Stimulated activated CD8-positive, alpha-beta memory T cell treated with anti-CD3 and anti-CD28 coated beads, Interleukin-12 subunit alpha, Interleukin-12 subunit beta, amount 100 ng/mL, for 4 hours (primary cell): ENCODE results near the gene HHIP.

Experiments
- DNase-seq: peaks from one replicate; pipeline ENCODE4 v3.0.0-alpha.2; 2020; ENCODE audit warnings: low read depth

Gene HHIP, protein sequence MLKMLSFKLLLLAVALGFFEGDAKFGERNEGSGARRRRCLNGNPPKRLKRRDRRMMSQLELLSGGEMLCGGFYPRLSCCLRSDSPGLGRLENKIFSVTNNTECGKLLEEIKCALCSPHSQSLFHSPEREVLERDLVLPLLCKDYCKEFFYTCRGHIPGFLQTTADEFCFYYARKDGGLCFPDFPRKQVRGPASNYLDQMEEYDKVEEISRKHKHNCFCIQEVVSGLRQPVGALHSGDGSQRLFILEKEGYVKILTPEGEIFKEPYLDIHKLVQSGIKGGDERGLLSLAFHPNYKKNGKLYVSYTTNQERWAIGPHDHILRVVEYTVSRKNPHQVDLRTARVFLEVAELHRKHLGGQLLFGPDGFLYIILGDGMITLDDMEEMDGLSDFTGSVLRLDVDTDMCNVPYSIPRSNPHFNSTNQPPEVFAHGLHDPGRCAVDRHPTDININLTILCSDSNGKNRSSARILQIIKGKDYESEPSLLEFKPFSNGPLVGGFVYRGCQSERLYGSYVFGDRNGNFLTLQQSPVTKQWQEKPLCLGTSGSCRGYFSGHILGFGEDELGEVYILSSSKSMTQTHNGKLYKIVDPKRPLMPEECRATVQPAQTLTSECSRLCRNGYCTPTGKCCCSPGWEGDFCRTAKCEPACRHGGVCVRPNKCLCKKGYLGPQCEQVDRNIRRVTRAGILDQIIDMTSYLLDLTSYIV

DNA sequence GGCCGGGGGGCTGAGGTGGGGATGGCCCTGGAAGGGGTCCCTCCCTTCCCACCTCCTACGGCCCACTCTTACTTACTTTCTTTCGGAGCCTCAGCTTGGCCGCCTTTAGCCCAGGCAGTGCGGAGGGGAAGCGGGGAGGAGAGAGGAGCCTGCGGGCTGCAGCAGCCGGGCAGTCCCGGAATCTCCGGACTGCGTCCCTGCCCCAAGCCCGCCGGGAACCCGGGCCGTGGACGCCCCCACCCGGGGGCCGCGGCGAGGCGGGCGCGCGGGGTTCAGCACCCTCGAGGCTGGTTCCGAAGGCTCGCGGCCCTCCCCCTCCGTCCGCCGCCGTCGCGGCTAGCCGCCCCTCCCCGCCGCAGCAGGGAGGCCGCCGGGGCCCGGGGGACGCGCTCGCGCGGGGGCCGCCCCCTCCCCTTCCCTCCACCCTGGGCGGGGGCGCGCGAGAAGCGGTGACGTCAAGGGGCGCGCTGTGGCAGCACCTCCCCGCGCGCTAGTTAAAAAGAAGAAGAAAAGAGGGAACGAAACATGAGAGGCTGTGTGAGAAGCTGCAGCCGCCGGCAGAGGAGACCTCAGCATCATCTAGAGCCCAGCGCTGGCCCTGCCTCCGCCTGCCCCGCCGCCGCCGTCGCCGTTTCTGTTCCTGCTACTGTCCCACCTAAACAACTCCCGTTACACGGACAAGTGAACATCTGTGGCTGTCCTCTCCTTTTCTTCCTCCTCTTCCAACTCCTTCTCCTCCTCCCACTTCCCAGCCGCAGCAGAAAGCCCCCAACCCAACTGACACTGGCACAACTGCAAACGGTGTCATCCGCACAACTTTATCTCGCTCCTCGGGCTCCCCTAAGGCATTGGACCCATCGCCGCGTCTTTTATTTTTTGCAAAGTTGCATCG lies at the start of gene HHIP:
Gene HHIP, plus strand, starts transcription at position 526 of the 892 bp plus-strand sequence. CDS start 520 bp downstream, outside the sequence.
- DNase-seq: no peak

DNA sequence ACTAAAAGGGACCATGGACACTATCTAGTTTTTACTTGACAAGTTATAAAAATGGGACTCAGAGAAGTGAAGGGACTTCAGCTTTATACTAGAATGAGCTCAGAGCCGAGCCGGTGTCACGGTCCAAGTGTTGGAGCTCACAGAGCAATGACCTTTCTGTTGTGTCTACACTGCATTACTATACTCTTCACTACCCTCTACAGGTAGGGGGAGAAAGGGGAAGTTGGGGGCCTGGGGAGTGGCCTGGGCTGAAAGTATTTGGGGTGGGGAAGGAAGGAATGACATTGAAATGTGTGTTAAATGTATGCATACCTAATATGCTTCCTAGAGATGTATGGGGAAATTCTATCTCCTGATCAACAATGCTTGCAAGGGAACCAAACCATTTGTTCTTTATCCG lies 48.8 kb upstream of the HHIP start:
- DNase-seq: no peak

DNA sequence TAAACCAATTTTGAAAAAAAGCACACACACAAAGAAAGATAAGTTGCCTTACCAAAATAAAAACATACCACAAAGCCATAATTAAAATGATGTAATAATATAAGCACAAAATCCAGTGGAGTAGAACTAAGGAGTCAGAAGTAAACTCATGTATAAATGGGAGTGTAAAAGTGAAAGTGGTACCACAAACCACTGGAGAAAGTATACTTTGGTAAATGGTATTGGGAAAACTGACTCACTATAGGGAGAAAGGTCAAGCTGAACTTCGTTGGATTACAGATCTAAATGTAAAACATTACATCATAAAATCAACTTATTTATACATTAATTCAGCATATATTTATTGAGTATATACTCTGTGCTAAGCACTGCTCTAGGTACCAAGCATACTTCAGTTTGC lies 46.3 kb upstream of the HHIP start:
- DNase-seq: no peak

DNA sequence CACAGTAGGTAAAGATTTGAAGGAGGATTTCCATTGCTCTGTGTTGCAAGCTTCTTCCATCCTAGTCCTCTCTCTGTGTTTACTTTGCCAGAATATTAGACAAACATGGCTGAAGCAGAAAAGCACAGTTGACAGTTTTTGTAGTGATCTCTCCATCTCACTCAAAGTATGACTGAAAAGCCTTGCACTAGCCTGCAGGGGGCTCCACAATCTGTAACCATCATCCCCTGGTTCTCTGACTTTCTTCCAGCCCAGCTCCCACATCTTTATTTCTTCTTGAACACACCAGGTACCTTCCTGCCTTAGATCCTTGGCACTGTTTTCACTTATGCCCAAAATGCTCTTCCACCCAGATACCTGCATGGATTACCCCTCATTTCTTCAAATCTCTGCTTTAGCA lies 34.1 kb upstream of the HHIP start:
- DNase-seq: no peak

DNA sequence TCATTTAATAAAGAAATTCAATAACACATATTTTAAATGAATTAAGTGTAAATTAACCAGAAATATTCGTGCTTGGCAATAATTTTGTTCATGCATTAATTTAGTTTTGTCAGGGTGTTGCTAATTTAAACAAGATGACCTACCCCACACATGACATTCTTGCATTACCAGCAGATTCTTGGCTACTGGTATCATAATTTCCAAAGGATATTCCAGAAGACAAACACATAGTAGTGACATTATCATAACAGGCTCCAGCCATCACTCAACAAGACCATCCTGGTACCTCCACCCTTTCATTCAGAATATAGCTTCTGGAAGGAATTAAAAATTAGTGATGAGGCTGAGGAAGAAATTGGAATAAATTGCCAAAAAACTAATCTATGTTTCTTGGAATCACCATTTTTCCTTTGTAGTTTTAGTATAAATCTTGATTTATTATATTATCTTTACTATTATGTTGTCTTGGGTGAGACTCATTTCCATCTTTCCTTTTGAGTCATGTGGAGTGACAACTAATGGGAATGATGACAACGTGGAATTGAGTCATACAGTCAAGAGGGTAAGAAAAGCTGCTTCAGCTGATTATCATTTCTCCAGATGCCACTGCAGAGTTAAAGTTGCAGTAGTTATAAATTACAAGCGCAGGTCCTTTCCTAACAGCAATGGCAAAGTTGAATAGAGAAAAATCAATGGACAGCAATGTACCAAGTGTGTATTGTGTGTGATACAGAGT lies 30.9 kb upstream of the HHIP start:
- DNase-seq: no peak

DNA sequence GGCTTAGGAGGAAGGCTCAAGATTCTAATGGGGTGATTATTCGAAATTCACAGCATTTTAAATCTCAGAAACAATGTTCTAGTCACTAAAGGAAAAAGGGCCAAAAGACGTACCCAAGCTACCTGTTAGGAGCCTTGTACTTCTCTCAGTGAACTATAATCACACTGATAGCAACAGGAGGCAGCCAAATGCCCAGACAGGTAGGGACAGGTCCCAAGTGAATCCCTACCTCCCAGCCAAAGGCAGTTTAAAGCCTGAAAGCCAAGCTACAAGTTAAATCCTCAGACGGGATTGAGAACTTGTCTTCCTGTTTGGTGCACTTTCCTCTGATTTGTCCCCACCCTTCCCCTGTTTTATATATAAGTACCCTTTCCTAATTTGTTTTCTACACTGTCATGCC lies 24.3 kb upstream of the HHIP start:
- DNase-seq: no peak

DNA sequence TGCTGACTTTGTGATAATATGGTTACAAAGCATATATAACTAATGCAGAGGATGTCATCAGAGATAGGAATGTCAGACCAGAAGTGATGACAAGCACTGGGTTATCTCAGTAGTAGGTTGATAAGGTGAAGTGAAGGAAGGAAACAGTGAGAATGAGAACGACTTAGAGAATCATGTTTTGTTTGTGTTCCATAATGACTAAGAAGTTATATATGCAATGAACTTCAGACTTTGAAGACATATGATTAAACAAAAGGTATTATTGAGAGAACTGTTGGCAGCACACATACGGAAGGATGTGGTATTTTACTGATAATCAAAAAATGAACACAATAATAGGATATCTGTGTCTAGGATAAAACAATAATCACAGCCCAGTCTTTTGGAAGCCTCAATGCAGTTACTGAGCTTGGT lies 18.3 kb upstream of the HHIP start:
- no peak for DNase-seq

DNA sequence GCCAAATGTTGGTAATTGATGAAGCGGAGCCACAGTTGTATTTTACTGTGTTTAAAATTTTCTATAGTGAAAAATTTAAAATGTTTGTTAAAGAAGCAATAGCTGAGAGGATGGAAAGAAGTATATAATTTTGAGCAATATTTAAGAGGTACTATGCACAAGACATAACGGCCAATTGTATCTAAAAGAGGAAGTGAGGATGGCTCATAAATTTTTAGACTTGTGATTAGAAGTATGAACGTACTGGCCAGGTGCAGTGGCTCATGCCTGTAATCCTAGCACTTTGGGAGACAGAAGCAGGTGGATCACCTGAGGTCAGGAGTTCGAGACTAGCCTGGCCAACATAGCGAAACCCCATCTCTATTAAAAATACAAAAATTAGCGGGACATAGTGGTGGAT lies 12.7 kb upstream of the HHIP start:
- no peak for DNase-seq

DNA sequence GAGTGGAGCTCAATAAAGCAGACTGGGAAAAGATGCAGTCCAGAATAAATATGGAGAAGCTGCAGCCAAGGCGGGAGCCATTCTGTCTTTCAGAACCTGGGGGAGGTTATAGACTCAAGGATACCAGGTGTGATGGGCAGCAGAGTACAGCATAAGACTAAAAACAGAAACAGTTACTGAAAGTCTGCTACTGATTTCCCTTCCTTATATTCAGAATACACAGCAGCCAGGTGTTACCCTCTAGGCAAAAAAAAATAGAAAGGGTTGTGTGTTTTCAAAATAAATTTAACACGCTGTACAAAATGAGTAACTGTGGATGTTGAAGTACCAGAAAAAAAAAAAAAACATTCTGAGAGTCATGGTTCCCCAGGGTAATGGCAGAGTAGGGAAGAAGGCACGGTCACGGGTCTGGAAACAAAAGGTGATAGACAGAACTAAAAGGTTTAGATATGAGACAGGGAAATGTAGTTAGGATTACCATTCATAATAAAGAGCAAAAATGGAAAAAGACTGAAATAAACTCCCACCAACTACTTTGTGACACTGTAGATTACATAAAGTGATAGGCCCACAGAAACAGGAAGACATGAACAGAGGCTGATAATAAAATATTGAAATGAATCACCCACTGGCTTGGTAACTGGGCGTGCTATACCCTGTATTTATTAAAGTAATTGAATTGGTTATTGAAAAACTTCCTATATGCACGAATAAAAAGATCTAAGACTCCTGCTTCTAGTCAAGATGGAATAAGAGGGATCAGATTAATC lies 10.8 kb upstream of the HHIP start:
- no peak for DNase-seq

DNA sequence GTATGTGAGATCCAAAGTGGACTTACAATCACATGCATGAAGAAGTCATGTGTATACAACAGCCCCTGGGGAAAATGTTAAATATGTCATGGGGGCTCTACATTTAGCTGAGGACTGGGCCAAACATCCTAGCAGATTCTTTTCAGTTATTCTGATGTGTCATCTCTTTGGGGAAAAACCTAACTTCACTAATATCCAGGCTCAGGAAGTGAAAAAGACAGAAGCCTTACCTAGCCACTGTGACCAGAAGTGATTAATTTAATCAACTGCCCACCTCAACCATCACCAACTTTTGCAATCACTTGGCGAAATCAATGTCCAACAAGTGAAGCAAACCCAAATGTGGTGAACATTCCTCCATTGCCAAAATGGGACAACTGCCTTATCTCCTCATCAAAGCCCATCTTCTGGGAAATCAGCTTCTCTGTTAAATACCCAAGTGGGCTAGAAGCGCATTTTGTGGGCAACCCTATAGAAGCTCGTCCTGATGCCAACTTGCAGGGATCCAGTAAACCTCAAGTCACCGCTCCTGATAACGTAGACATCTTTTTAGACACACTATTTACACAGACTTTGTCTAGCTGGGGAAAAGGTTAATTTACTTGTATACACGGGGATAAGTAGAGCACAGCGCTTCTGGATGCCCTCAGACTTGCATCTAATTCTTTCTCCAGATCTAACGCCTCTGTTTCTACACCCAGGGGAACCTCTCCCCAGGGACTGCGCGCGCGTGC lies 1.4 kb upstream of the HHIP start:
- DNase-seq: no peak

DNA sequence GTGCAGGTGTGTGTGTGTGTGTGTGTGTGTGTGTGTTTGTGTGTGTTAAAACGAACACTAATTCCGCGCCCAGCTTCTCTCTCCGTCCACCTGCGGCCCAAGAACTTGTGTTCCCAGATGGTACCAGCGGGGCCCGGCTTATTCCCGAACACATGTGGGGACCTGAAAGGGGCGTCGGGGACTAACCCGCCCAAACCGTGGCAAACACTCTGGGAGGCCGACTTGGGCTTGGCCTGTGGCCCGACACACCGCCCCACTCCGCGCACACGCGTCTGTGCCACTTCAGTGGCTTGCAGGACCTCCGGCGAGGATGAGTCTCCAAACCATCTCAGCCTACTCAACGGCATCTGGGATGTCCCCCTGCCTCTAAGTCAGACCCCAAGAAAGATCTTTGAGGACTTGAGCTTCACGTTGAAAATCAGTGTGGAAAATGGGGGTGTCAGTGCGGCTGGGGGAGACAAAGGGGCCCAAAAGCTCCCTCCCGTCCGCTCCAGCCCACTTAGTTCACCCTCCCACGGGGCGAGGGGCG lies 790 bp upstream of the HHIP start:
- DNase-seq: no peak

DNA sequence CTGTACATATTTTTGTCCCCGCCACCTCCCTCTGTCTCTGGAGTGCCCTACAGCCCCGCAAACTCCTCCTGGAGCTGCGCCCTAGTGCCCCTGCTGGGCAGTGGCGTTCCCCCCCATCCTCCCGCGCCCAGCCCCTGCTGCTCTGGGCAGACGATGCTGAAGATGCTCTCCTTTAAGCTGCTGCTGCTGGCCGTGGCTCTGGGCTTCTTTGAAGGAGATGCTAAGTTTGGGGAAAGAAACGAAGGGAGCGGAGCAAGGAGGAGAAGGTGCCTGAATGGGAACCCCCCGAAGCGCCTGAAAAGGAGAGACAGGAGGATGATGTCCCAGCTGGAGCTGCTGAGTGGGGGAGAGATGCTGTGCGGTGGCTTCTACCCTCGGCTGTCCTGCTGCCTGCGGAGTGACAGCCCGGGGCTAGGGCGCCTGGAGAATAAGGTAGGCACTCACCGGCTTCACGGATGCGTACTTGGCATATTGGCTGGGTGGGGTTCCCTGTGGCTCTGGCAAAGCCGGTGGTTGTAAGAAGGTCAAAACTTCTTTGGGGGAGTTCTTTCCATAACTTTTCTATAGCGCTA lies 653 bp downstream of the HHIP start:
- no peak for DNase-seq

DNA sequence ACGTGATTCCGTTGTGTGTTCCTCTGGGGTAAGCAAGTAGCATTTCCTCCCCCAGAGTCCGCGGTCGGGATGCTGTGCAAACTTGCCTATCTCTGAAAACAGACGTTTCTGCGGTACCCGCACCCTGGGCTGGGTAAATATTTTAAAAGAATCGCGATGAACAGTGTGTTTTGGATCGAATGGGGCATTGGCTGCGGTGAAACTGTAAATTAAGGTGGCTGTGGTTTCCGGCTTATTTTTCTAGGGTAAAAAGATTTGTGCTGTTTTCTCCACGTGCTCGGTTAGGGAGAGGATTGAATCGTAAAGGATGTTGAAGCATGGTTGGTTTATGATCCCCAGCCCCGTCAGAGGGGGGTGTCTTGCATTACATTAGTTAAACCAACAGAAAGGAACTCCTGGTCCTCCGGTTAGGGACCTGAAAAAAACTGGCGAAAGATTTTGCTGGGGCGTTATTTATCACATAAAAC lies 1.2 kb downstream of the HHIP start:
- no peak for DNase-seq

DNA sequence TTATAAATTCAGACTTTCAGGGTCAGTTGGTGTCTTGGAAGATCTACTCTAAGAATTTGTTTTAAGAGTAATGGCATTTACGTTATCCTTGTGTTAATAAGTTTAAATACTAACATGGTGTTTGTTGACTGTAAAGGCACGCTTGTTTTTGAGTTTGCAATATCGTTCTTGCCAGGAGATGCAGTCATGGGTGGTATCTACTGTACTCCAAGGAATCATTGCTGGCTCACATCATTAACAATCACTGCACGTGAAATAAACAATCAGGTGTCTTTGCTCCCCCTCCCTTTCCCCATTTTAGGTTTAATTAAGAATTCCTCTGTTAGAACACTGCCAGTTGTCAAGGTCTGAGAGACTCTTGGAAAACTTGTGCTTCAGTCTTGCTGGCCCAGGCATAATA lies 1.6 kb downstream of the HHIP start:
- no peak for DNase-seq

DNA sequence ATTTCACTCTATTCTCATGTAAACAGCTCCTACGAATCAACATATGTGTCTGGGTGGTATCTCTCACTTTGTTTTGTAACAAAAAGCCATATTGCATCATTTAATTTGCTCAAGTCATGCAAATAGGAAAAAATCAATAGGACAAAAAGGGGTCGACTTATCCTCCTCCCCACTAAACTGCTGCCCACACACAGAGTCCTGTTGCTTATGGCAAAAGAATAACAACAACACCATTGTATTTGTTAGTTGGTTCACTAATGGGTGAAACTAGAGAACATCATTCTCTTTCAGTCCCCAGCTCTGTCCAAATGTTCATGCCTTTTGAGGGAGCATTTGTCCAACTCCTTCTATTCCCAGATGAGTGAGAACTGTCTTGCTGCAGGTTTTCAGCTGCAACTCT lies 2.1 kb downstream of the HHIP start:
- no peak for DNase-seq

DNA sequence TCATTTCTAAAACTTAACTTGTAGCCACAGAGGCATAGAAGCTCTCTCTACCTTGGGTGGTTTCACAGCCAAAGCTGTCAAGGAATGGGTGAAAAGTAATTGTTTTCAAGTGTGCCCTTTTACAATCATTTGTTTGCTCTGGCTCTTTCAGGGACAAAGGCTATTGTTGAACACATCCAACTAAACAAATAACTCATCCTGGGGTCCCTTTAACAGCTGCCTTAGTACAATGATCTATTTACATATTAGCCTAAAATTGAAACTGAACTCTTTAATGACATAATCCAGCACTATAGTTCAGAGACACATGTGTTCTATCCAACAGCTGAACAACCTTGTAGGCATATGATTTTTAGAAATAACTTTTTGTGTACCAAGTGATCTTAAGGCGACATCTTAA lies 3.7 kb downstream of the HHIP start:
- no peak for DNase-seq

DNA sequence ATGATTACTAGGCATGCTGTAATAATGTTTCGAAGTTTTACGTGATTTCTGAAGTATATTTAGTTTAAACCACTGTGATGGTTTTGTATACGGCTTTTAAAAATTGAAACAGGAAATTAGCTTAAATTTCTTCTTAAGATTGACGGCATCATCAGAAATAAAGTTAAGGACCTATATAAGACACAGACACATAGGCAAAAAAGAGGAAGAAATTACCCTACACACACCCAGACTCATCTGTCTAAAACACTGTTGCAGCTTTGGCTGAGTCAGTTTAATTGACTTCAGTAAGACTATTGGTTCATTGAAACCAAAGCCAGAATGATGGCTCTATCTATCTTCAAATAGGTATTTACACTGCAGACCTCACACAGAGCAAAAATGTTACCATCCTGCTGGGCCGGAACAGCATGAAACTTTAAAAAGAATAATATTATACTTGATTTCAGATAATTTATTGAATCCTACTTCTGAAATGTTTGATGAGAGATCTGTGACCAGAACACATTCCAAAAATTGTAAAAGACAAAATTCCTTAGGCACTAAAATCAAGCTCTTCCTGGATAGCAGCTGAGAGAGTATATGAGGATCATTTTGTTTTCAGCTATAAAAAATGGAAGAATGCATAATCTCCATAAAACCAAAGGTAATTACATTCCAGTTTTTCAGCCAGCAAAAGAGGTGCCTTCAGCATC lies 4.5 kb downstream of the HHIP start:
- DNase-seq: no peak

DNA sequence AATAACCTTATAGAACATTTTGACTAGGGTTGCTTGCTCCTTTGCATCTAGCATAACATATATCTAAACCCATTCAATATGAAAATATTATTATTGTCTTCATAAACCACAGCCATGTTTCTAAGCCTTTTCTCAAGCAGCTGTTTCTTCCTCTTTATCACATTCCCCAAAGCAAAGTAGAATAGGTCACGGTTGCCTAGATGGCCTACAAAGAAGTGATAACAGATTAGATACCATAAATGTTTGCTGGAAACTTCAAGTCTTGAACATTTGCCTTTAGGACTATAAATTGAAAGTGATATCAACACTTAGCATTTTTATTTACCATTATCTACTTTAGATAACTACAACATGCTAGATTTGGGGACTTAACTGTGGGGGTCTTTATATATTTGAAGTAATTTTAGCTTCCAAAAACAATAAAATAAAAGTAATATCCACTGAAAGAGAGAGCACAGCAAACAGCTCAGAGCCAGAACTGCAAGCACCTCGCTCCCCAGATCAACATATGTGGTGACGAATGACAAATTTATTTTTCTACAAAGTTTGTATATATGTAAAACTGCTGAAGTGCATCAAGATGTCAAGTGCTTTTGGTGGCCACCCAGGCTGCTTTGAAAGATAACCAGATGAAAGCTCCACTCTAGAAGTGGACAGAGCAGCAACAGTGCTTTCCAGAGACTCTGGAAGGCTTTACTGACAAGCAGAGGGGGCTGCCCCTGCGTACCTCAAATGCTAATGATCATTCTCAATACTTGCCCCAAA lies 8.0 kb downstream of the HHIP start:
- no peak for DNase-seq
